ENCODE measurements around the gene KAZN.

GRCh38 chr1:14841951-14842350 is 243.5 kb downstream of the KAZN start:
- TF ChIP-seq CTCF (IDR thresholded peaks at IDR 0.05) (no peak), POLR2A (IDR thresholded peaks at IDR 0.05) (no peak)
